GM19452 (cell line): ENCODE measurements around the gene SLIT1.

ENCODE experiments used
- ATAC-seq: cut with Tn5 transposase; IDR thresholded peaks from one replicate; pipeline ENCODE4 v1.9.1; 2021; ENCODE audit not compliant: unreplicated experiment

SLIT1 gene

GRCh38 chr10:96984541-96985131, 201.1 kb downstream of the SLIT1 start:
- no peak for ATAC-seq

GRCh38 chr10:96982149-96982930, 203.4 kb downstream of the SLIT1 start:
- no peak for ATAC-seq

- peak; percentile 65 for ATAC-seq
Observed at GRCh38 chr10:96978621-96979154, 207.1 kb downstream of the SLIT1 start.

DNA sequence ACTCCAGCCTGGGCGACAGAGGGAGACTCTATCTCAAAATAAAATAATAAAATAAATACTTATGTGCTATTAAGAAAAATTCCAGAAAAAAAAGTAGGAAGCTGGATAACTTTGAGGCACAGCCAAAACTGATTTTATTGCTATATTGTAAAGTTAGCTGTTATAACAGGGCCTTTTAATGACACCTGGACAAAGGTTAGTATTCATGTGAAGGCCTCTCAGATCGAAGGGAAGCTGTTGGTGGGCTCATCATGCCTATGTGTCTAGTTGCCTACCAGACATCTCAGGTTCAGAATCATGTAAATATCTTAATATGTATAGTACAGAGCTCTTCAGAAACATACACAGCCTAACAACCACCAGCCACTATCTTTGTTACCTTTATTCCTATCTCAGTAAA, 210.6 kb downstream of the SLIT1 start:
- no peak for ATAC-seq

- no peak for ATAC-seq
Observed at GRCh38 chr10:96973809-96974747, 211.7 kb downstream of the SLIT1 start.

- no peak for ATAC-seq
Observed at GRCh38 chr10:96972264-96972663, 213.5 kb downstream of the SLIT1 start.

DNA sequence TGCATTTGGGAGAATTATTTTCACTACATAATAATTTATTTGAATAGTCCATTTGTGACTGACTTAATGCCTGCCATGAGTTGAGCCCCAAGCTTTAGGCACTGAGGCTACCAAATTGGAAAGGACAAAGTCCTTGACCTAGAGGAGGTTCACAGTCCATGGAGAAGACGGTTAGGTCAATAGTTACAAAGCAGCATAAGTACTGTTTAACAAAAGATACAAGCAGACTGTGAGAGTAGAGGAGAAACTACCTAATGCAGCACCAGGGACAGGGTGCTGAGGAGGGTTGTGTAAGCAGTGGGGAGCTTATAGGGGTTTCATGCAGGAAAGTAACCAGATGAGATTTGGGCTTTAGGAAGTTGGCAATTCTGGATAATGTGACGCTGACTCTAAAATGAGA, 214.4 kb downstream of the SLIT1 start:
- no peak for ATAC-seq

GRCh38 chr10:96968682-96969423, 216.9 kb downstream of the SLIT1 start:
- no peak for ATAC-seq

DNA sequence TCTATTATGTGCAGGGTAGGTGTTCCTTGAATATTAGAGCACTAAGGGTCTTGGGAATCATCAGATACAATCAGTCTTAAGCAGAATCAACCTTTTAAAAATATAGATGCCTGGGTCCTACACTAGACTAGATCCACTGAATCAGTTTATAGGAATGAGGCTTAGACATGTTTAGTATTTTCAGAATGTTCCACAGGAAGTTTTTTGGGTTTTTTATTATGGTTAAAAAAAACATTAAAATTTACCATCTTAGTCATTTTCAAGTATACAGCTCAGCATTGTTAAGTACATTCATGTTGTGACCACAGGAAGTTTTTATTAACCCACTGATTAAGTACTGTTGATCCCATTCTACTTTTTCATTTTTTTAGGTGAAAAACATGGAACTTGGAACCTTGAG, 217.9 kb downstream of the SLIT1 start:
- no peak for ATAC-seq

- no peak for ATAC-seq
Observed at GRCh38 chr10:96964131-96964530, 221.6 kb downstream of the SLIT1 start.

DNA sequence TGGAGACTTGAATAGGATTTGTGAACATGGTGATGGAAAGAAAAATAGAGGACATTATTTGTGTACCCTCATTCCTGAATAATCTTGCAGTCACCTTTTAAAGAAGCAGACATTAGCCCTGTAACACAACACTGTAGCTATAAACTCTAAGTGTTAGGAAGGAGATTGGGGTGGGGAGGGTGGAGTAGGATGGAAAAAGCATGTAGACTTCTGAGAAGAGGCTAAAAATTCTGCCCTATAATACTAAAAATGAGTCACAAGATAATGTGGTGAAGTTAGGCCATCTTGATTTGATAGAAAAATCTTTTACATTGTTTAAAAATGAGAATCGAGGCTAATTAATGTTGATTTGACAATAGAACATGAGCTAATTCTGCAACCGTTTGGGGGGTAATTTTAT, 224.9 kb downstream of the SLIT1 start:
- ATAC-seq, result no peak

DNA sequence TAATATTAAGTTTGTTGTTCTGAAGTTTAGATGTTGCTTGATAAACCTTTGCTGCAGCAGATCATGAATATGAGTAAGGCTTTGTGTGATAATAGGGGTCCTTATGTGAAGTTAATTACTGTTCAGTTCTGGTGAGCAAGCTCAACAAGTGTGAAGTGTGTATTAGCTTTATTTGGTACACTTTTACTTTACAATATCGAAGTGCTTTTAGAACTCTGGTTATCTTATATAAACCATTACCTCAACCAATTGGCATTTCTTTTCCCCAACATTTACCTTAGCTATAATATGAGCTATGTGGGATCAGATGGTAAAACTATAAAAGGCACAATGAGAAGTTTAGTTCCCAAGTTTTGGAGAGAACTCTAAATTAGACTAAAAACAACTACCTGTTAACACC, 226.0 kb downstream of the SLIT1 start:
- ATAC-seq, result no peak

DNA sequence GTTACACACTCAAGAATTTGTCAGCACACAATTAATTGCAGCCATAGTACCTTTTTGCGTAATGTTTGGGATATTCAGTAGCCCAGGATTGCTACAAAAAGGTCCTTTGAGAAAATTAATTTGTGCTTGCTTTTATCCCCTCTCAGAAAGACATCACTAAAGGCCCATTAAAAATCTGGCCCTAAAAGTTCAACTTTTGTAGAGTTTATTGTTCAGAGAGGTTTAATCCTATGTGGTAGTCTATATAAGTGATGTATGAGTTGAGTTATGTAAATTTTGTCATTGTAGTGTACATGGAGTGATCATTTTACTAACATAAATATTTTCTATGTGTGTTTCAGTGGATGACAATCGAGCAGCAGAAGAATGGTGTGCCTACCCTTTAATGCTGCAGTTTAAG, 227.7 kb downstream of the SLIT1 start:
- no peak for ATAC-seq

GRCh38 chr10:96955794-96956193, 230.0 kb downstream of the SLIT1 start:
- no peak for ATAC-seq

- no peak for ATAC-seq
Observed at GRCh38 chr10:96951954-96952353, 233.8 kb downstream of the SLIT1 start.

- ATAC-seq, result no peak
Observed at GRCh38 chr10:96949039-96949683, 236.6 kb downstream of the SLIT1 start.
